ENCODE results near the gene SLC10A7. TPM values are rescaled to one million over a fixed set of nuclear protein-coding genes. Genes with fewer than 3 reads are reported as not detected.

The SLC10A7 gene
- total and polyA plus RNA-seq, 7 donors, result 1.4 to 9.3 (median 5.3) TPM

GRCh38 chr4:146245246-146245645, 276.5 kb downstream of the SLC10A7 start:
- no peaks in the 10 kb centered on the region for H3K36me3 ChIP-seq
- no peak overlapping the region for H3K27ac ChIP-seq
- DNase-seq, result no peak
- H3K9me3 ChIP-seq, result no peaks in the 10 kb centered on the region
- H3K27me3 ChIP-seq, result no peaks in the 10 kb centered on the region
- intact Hi-C loops (cut with DNase I), result no loop called here
- H3K4me3 ChIP-seq, result no peak overlapping the region
- TF ChIP-seq POLR2AphosphoS5 (IDR thresholded peaks at IDR 0.05) (no peak), POLR2A (IDR thresholded peaks at IDR 0.05) (no peak), CTCF (IDR thresholded peaks at IDR 0.05) (no peak), EP300 (IDR thresholded peaks at IDR 0.05) (no peak)
- H3K4me1 ChIP-seq, result peaks cover 0 to 24% (median 21%) of the 10 kb centered on the region in 4 donors
- WGBS, 2 donors, result 23 to 64% methylated on average over 3 of the region's 3 CpGs

GRCh38 chr4:146244496-146244895, 277.2 kb downstream of the SLC10A7 start:
- H3K27ac ChIP-seq, result no peak overlapping the region
- H3K9me3 ChIP-seq, result no peaks in the 10 kb centered on the region
- DNase-seq, result no peak
- intact Hi-C loops (cut with DNase I), result no loop called here
- H3K36me3 ChIP-seq, result no peaks in the 10 kb centered on the region
- H3K4me1 ChIP-seq, result peaks cover 0 to 24% (median 21%) of the 10 kb centered on the region in 4 donors
- no peaks in the 10 kb centered on the region for H3K27me3 ChIP-seq
- no peak overlapping the region for H3K4me3 ChIP-seq
- WGBS, 2 donors, result 91 to 93% methylated on average over 9 of the region's 9 CpGs
- TF ChIP-seq CTCF (IDR thresholded peaks at IDR 0.05), result no peak
- TF ChIP-seq POLR2AphosphoS5 (IDR thresholded peaks at IDR 0.05), result no peak
- no peak for TF ChIP-seq EP300 (IDR thresholded peaks at IDR 0.05)
- no peak for TF ChIP-seq POLR2A (IDR thresholded peaks at IDR 0.05)

GRCh38 chr4:146243883-146244277, 277.9 kb downstream of the SLC10A7 start:
- H3K27ac ChIP-seq, result no peak overlapping the region
- no peaks in the 10 kb centered on the region for H3K36me3 ChIP-seq
- TF ChIP-seq EP300 (IDR thresholded peaks at IDR 0.05) (no peak), POLR2A (IDR thresholded peaks at IDR 0.05) (no peak)
- H3K9me3 ChIP-seq, result no peaks in the 10 kb centered on the region
- DNase-seq, result no peak
- H3K4me3 ChIP-seq, result no peak overlapping the region
- intact Hi-C loops (cut with DNase I), result no loop called here
- 90 to 95% methylated on average over 17 of the region's 17 CpGs for WGBS, 2 donors
- H3K27me3 ChIP-seq, result no peaks in the 10 kb centered on the region
- peaks cover 0 to 24% (median 21%) of the 10 kb centered on the region in 4 donors for H3K4me1 ChIP-seq

GRCh38 chr4:146243141-146243882, 278.4 kb downstream of the SLC10A7 start:
- TF ChIP-seq POLR2AphosphoS5 (IDR thresholded peaks at IDR 0.05), result peak in 2 of 4 donors; percentile 9 to 24
- no peak for TF ChIP-seq EP300 (IDR thresholded peaks at IDR 0.05)
- Histone ChIP-seq H3K27me3 (no peaks in the 10 kb centered on the region), H3K4me3 (no peak overlapping the region), H3K36me3 (no peaks in the 10 kb centered on the region), H3K27ac (peak overlapping the region in 3 of 4 donors; percentile 68 to 79 (median 73)), H3K4me1 (peaks cover 0 to 24% (median 21%) of the 10 kb centered on the region in 4 donors), H3K9me3 (no peaks in the 10 kb centered on the region)
- no peak for DNase-seq
- WGBS, 2 donors, result 63 to 85% methylated on average over 24 of the region's 24 CpGs
- intact Hi-C loops (cut with DNase I), result no loop called here

GRCh38 chr4:146238107-146238506, 283.6 kb downstream of the SLC10A7 start:
- Histone ChIP-seq H3K36me3 (no peaks in the 10 kb centered on the region), H3K4me1 (peaks cover 0 to 22% (median 20%) of the 10 kb centered on the region in 4 donors), H3K4me3 (no peak overlapping the region), H3K9me3 (no peaks in the 10 kb centered on the region), H3K27me3 (no peaks in the 10 kb centered on the region), H3K27ac (no peak overlapping the region)
- intact Hi-C loops (cut with DNase I), result no loop called here
- 82 to 90% methylated on average over 3 of the region's 3 CpGs for WGBS, 2 donors
- TF ChIP-seq EP300 (IDR thresholded peaks at IDR 0.05) (no peak), POLR2A (IDR thresholded peaks at IDR 0.05) (no peak), CTCF (IDR thresholded peaks at IDR 0.05) (no peak), POLR2AphosphoS5 (IDR thresholded peaks at IDR 0.05) (no peak)
- DNase-seq, result no peak
